Loucy (cell line): Measurements from ENCODE around the gene KLHDC9.

Experiments used
- H2AFZ ChIP-seq: fragments of 200-600 bp; sonication (generic); 2 replicates; pipeline ENCODE4 v1.6.0; 2016; ENCODE audit warnings: antibody characterized with exemption, mild to moderate bottlenecking, low read length, moderate library complexity
- H3F3A ChIP-seq: fragments of 200-600 bp; 2 replicates; pipeline ENCODE4 v1.6.0; 2016; ENCODE audit warnings: antibody characterized with exemption, low read depth, mild to moderate bottlenecking
- H3K27me3 ChIP-seq: fragments of 200-600 bp; sonication (generic); 2 replicates; pipeline ENCODE4 v1.6.1; 2014; ENCODE audit warnings: low read length, mild to moderate bottlenecking; ENCODE audit not compliant: insufficient read depth, poor library complexity, severe bottlenecking
- H3K36me3 ChIP-seq: fragments of 200-600 bp; sonication (generic); 2 replicates; pipeline ENCODE4 v1.6.1; 2016; ENCODE audit warnings: low read length; ENCODE audit not compliant: insufficient read depth
- H3K4me1 ChIP-seq: fragments of 200-600 bp; sonication (generic); 2 replicates; pipeline ENCODE4 v1.5.1; 2014; ENCODE audit warnings: low read length, mild to moderate bottlenecking; ENCODE audit not compliant: insufficient read depth, poor library complexity, severe bottlenecking
- H3K4me2 ChIP-seq: fragments of 200-600 bp; sonication (generic); 2 replicates; pipeline ENCODE4 v1.6.0; 2014; ENCODE audit warnings: antibody characterized with exemption, low read length, low read depth, mild to moderate bottlenecking; ENCODE audit not compliant: poor library complexity, severe bottlenecking
- H3K4me3 ChIP-seq: fragments of 200-600 bp; sonication (generic); 2 replicates; pipeline ENCODE4 v1.5.1; 2014; ENCODE audit warnings: low read length, mild to moderate bottlenecking, mixed read lengths; ENCODE audit not compliant: poor library complexity, severe bottlenecking
- H3K79me2 ChIP-seq: fragments of 200-600 bp; sonication (generic); 2 replicates; pipeline ENCODE4 v1.6.1; 2014; ENCODE audit warnings: low read length; ENCODE audit not compliant: insufficient read depth
- H3K9ac ChIP-seq: fragments of 200-600 bp; sonication (generic); 2 replicates; pipeline ENCODE4 v1.6.0; 2014; ENCODE audit warnings: mild to moderate bottlenecking, low read depth, low read length, moderate library complexity; ENCODE audit not compliant: poor library complexity, severe bottlenecking
- H3K9me2 ChIP-seq: fragments of 200-600 bp; sonication (generic); replicated peaks from 2 replicates; pipeline ENCODE4 v1.6.1; 2016; ENCODE audit warnings: low read depth, low read length, mixed read lengths
- H3K9me3 ChIP-seq: fragments of 200-600 bp; sonication (generic); 2 replicates; pipeline ENCODE4 v1.6.1; 2014; ENCODE audit warnings: mild to moderate bottlenecking, antibody characterized with exemption, low read length, low read depth; ENCODE audit not compliant: insufficient read depth
- H4K20me1 ChIP-seq: fragments of 200-600 bp; sonication (generic); 2 replicates; pipeline ENCODE4 v1.6.0; 2014; ENCODE audit warnings: antibody characterized with exemption, low read length, mild to moderate bottlenecking; ENCODE audit not compliant: insufficient read depth, poor library complexity, severe bottlenecking
- EZH2phosphoT487 ChIP-seq: fragments of 200-600 bp; IDR thresholded peaks from 2 replicates; pipeline ENCODE4 v1.6.1; 2018; ENCODE audit warnings: antibody characterized with exemption, mild to moderate bottlenecking, moderate library complexity, borderline replicate concordance
- TF ChIP-seq, protein P1 (sequence below): fragments of 200-600 bp; sonication (generic); conservative IDR thresholded peaks from 2 replicates; pipeline ENCODE4 v1.5.1; 2014; ENCODE audit warnings: mild to moderate bottlenecking, antibody characterized with exemption, low read length

KLHDC9 gene

DNA sequence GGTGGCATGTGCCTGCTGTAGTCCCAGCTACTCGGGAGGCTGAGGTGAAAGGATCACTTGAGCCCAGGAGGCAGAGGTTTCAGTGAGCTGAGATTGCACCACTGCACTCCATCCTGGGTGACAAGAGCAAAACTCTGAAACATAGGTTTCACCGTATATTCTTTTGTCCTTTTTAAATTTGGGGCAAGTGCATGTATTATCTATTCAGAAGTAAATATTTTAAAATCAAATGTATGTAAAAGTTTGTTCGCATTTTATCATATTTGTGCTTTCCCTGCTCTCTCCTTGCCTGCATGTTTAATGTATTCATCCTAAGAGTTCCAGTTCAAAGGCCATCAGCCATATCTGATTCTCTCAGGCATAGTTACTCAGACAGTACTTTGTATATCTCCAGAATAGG, 47.7 kb downstream of the KLHDC9 start:
- Histone ChIP-seq H3K36me3 (no peaks in the 10 kb centered on the region), H3K4me2 (no peak overlapping the region), H2AFZ (no peak overlapping the region), H3K4me3 (no peak overlapping the region), H3K9me3 (no peaks in the 10 kb centered on the region), H3K4me1 (no peaks in the 10 kb centered on the region), H3K9ac (no peak overlapping the region), H3K27me3 (no peaks in the 10 kb centered on the region), H4K20me1 (no peaks in the 10 kb centered on the region), H3K79me2 (no peaks in the 10 kb centered on the region), H3F3A (no peaks in the 10 kb centered on the region), H3K9me2 (no peaks in the 10 kb centered on the region)
- TF ChIP-seq, protein P1, sequence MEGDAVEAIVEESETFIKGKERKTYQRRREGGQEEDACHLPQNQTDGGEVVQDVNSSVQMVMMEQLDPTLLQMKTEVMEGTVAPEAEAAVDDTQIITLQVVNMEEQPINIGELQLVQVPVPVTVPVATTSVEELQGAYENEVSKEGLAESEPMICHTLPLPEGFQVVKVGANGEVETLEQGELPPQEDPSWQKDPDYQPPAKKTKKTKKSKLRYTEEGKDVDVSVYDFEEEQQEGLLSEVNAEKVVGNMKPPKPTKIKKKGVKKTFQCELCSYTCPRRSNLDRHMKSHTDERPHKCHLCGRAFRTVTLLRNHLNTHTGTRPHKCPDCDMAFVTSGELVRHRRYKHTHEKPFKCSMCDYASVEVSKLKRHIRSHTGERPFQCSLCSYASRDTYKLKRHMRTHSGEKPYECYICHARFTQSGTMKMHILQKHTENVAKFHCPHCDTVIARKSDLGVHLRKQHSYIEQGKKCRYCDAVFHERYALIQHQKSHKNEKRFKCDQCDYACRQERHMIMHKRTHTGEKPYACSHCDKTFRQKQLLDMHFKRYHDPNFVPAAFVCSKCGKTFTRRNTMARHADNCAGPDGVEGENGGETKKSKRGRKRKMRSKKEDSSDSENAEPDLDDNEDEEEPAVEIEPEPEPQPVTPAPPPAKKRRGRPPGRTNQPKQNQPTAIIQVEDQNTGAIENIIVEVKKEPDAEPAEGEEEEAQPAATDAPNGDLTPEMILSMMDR: no peak
- no peak for TF ChIP-seq EZH2phosphoT487
